Measurements from ENCODE around the gene PDCD1.

The PDCD1 gene

GRCh38 chr2:241904011-241904718 is 45.5 kb upstream of the PDCD1 start:
- H3K27me3 Mint-ChIP-seq (ENCODE audit: low read depth): peaks cover 21% of the 10 kb centered on the region
- peaks cover 30% of the 10 kb centered on the region for H3K4me1 Mint-ChIP-seq
- no peak for TF ChIP-seq CTCF (IDR thresholded peaks at IDR 0.05; ENCODE audit: unreplicated experiment in 3 of 3)
- H3K4me3 Mint-ChIP-seq: peak overlapping the region in 1 of 3 experiments; percentile 43
- H3K9me3 Mint-ChIP-seq: no peaks in the 10 kb centered on the region
- H3K27ac Mint-ChIP-seq: no peak overlapping the region
- H3K36me3 Mint-ChIP-seq (ENCODE audit: low read depth): no peaks in the 10 kb centered on the region

- no peaks in the 10 kb centered on the region for H3K36me3 Mint-ChIP-seq (ENCODE audit: low read depth)
- peaks cover 35% of the 10 kb centered on the region for H3K4me1 Mint-ChIP-seq
- no peaks in the 10 kb centered on the region for H3K9me3 Mint-ChIP-seq
- no peak overlapping the region for H3K27ac Mint-ChIP-seq
- H3K27me3 Mint-ChIP-seq (ENCODE audit: low read depth): peaks cover 22% of the 10 kb centered on the region
- no peak overlapping the region for H3K4me3 Mint-ChIP-seq
- TF ChIP-seq CTCF (IDR thresholded peaks at IDR 0.05; ENCODE audit: unreplicated experiment in 3 of 3): no peak
Measured at GRCh38 chr2:241903121-241904010, 44.7 kb upstream of the PDCD1 start.

GRCh38 chr2:241902357-241902991 is 43.8 kb upstream of the PDCD1 start:
- H3K9me3 Mint-ChIP-seq: no peaks in the 10 kb centered on the region
- H3K27me3 Mint-ChIP-seq (ENCODE audit: low read depth): peaks cover 28% of the 10 kb centered on the region
- no peaks in the 10 kb centered on the region for H3K36me3 Mint-ChIP-seq (ENCODE audit: low read depth)
- H3K27ac Mint-ChIP-seq: no peak overlapping the region
- no peak for TF ChIP-seq CTCF (IDR thresholded peaks at IDR 0.05; ENCODE audit: unreplicated experiment in 3 of 3)
- peak overlapping the region in 1 of 3 experiments; percentile 11 for H3K4me3 Mint-ChIP-seq
- H3K4me1 Mint-ChIP-seq: peaks cover 39% of the 10 kb centered on the region

DNA sequence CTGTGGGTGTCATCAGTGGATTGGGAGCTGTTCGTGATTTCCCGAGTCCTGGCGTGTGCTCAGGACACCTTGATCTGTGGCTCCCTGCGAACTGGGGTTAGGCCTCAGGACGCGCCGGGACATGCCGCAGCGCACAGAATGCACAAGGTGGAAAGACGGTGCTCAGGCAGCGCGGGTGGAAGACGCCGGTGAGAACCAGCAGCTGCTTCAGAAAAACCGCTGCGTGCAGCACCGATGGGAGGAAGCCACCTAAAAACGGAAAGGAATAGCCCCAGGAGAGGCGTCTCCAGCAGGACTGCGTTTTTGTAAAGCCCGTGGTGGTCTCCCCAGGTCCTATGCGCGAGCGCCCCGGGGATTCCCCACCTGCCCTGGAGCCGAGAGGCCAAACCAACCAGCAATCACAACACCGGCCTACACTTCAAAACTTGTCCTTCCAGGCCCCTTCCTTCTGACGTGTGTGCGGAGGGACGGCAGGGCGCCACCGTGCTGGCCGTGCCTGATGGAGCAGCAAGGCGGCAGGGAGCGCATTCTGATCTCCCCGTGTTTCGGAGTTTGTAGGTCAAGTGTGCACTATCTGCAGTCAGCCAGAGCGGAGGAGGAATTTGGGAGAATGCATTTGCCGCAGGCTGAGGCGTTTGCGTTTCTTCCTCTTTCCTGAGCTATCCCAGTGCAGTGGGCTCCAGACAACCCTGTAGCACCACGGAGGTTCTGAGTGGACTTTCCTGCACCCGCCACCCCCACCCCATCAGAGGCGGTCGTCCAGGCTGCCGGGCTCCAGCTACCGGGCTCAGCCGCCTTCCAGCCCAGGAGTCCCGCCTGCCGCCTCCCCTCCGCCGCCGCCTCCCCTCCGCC is 43.0 kb upstream of the PDCD1 start:
- TF ChIP-seq CTCF (IDR thresholded peaks at IDR 0.05; ENCODE audit: unreplicated experiment in 3 of 3): no peak
- Mint-ChIP-seq H3K4me3 (peak overlapping the region; percentile 72 to 82 (median 74)), H3K9me3 (no peaks in the 10 kb centered on the region), H3K27me3 (ENCODE audit: low read depth) (peaks cover 29% of the 10 kb centered on the region), H3K27ac (peak overlapping the region; percentile 50 to 76 (median 74)), H3K4me1 (peaks cover 44% of the 10 kb centered on the region), H3K36me3 (ENCODE audit: low read depth) (no peaks in the 10 kb centered on the region)

- peak overlapping the region; percentile 23 to 74 (median 30) for H3K4me3 Mint-ChIP-seq
- peaks cover 29% of the 10 kb centered on the region for H3K27me3 Mint-ChIP-seq (ENCODE audit: low read depth)
- no peaks in the 10 kb centered on the region for H3K9me3 Mint-ChIP-seq
- no peak for TF ChIP-seq CTCF (IDR thresholded peaks at IDR 0.05; ENCODE audit: unreplicated experiment in 3 of 3)
- H3K27ac Mint-ChIP-seq: peak overlapping the region; percentile 50 to 76 (median 62)
- H3K4me1 Mint-ChIP-seq: peaks cover 47% of the 10 kb centered on the region
- no peaks in the 10 kb centered on the region for H3K36me3 Mint-ChIP-seq (ENCODE audit: low read depth)
Measured at GRCh38 chr2:241901018-241901380, 42.3 kb upstream of the PDCD1 start.

Measured in nephron (organoid).